H1 (cell line): ENCODE measurements around the gene ATG2B. TPM values are rescaled to one million over a fixed set of nuclear protein-coding genes. Genes with fewer than 3 reads are reported as not detected.

Experiments used
- CTCF ChIA-PET: fragments of 300-600 bp; sonication (Branson Sonifier 250); formaldehyde crosslinking; loops from one replicate; lab custom pipeline; 2021; ENCODE audit not compliant: partially characterized antibody; lab: Charles Lee
- POLR2A ChIA-PET: fragments of 300-600 bp; sonication (Branson Sonifier 250); formaldehyde crosslinking; loops from one replicate; lab custom pipeline; 2021; ENCODE audit warnings: inconsistent platforms; ENCODE audit not compliant: partially characterized antibody; lab: Charles Lee
- DNase-seq, 2 experiments: peaks; one replicate each; pipeline versions ENCODE4 v3.0.0 to v3.0.0-alpha.2; 2010 to 2022; ENCODE audit warnings: low spot score in 2 of 2, low read depth in 1 of 2, mixed read lengths in 1 of 2
- FAIRE-seq: peaks from 2 replicates; lab custom pipeline; 2011; peaks lifted over from hg19 to GRCh38; lab: Jason Lieb, UNC
- H2AFZ ChIP-seq: 2 replicates; pipeline ENCODE4 v1.8.1; 2012; ENCODE audit warnings: low read length, inconsistent platforms
- H2AK5ac ChIP-seq: 2 replicates; pipeline ENCODE4 v1.6.1; 2013; ENCODE audit warnings: low read depth, low read length
- H2BK120ac ChIP-seq: replicated peaks from 2 replicates; pipeline ENCODE3; 2013; ENCODE audit warnings: low read depth, low read length, inconsistent platforms
- H2BK12ac ChIP-seq: 2 replicates; pipeline ENCODE4 v1.6.1; 2013; ENCODE audit warnings: low read depth, low read length
- H2BK15ac ChIP-seq: 2 replicates; pipeline ENCODE4 v1.6.1; 2013; ENCODE audit warnings: low read length
- H2BK20ac ChIP-seq: 2 replicates; pipeline ENCODE4 v1.6.1; 2013; ENCODE audit warnings: low read length
- H2BK5ac ChIP-seq: 2 replicates; pipeline ENCODE4 v1.6.1; 2013; ENCODE audit warnings: low read depth, low read length
- H3K14ac ChIP-seq: 2 replicates; pipeline ENCODE4 v1.6.1; 2013; ENCODE audit warnings: inconsistent platforms; ENCODE audit not compliant: insufficient read length
- H3K18ac ChIP-seq: 2 replicates; pipeline ENCODE4 v1.6.1; 2013; ENCODE audit warnings: low read length; ENCODE audit errors: extremely low read depth
- H3K23ac ChIP-seq: 2 replicates; pipeline ENCODE4 v1.6.1; 2013; ENCODE audit warnings: inconsistent platforms; ENCODE audit not compliant: insufficient read length
- H3K23me2 ChIP-seq: 2 replicates; pipeline ENCODE4 v1.6.1; 2013; ENCODE audit warnings: low read depth, low read length
- H3K27ac ChIP-seq: 2 replicates; pipeline ENCODE4 v1.6.1; 2011; ENCODE audit warnings: low read depth, low read length, inconsistent platforms
- H3K27me3 ChIP-seq, 4 experiments: replicated peaks in 1 of 4; 1 replicate in 1 of 4; 2 replicates in 3 of 4; pipeline versions ENCODE4 v1.6.1 to v1.8.1; 2011 to 2013; ENCODE audit warnings: low read length in 3 of 4, mild to moderate bottlenecking in 3 of 4, inconsistent platforms in 2 of 4, mixed read lengths in 2 of 4, moderate library complexity in 1 of 4; ENCODE audit not compliant: control insufficient read depth in 3 of 4, insufficient read depth in 3 of 4; ENCODE audit errors: extremely low read depth in 1 of 4
- H3K36me3 ChIP-seq, 4 experiments: 2 replicates each; pipeline versions ENCODE4 v1.6.1 to v1.8.1; 2011 to 2013; ENCODE audit warnings: mild to moderate bottlenecking in 4 of 4, low read length in 3 of 4, moderate library complexity in 2 of 4, control low read depth in 1 of 4, inconsistent platforms in 1 of 4; ENCODE audit not compliant: insufficient read depth in 4 of 4, control insufficient read depth in 2 of 4
- H3K4ac ChIP-seq: replicated peaks from 2 replicates; pipeline ENCODE3; 2013; ENCODE audit warnings: low read length, low read depth, mixed read lengths, inconsistent platforms; ENCODE audit not compliant: insufficient read length
- H3K4me1 ChIP-seq, 4 experiments: replicated peaks in 1 of 4; 1 replicate in 1 of 4; 2 replicates in 3 of 4; pipeline versions ENCODE4 v1.6.1 to v1.8.1; 2011 to 2013; ENCODE audit warnings: low read length in 3 of 4, inconsistent platforms in 2 of 4, mixed read lengths in 1 of 4; ENCODE audit not compliant: insufficient read depth in 4 of 4, control insufficient read depth in 3 of 4
- H3K4me2 ChIP-seq, 2 experiments: 2 replicates each; pipeline versions ENCODE4 v1.6.1 to v1.8.1; 2011 to 2013; ENCODE audit warnings: low read depth in 2 of 2, low read length in 2 of 2, control low read depth in 1 of 2, inconsistent platforms in 1 of 2, mild to moderate bottlenecking in 1 of 2; ENCODE audit not compliant: insufficient read depth in 1 of 2
- H3K4me3 ChIP-seq, 4 experiments: fragments of 200-600, 300-600 bp in 1 of 4; sonication (generic), shearing (Covaris generic), sonication (Bioruptor Twin) in 1 of 4; 2 replicates each; pipeline versions ENCODE4 v1.5.1 to v1.8.1; 2011 to 2016; ENCODE audit warnings: low read length in 4 of 4, low read depth in 3 of 4, control low read depth in 2 of 4, inconsistent platforms in 2 of 4, mild to moderate bottlenecking in 2 of 4, mixed read lengths in 1 of 4, moderate library complexity in 1 of 4; ENCODE audit not compliant: insufficient read depth in 2 of 4; ENCODE audit errors: extremely low read depth in 1 of 4
- H3K56ac ChIP-seq: replicated peaks from 2 replicates; pipeline ENCODE3; 2013; ENCODE audit warnings: low read depth, mild to moderate bottlenecking, mixed read lengths, low read length, inconsistent platforms; ENCODE audit not compliant: insufficient read length
- H3K79me1 ChIP-seq: 2 replicates; pipeline ENCODE4 v1.6.1; 2013; ENCODE audit warnings: low read depth, low read length, control low read depth
- H3K79me2 ChIP-seq, 2 experiments: 2 replicates each; pipeline versions ENCODE4 v1.6.1 to v1.8.1; 2012 to 2013; ENCODE audit warnings: low read length in 2 of 2, mild to moderate bottlenecking in 2 of 2, inconsistent platforms in 1 of 2; ENCODE audit not compliant: insufficient read depth in 2 of 2, control insufficient read depth in 1 of 2
- H3K9ac ChIP-seq, 4 experiments: replicated peaks in 1 of 4; 1 replicate in 1 of 4; 2 replicates in 3 of 4; pipeline versions ENCODE4 v1.6.1 to v1.8.1; 2011 to 2013; ENCODE audit warnings: low read depth in 3 of 4, low read length in 3 of 4, control low read depth in 2 of 4, mild to moderate bottlenecking in 2 of 4, moderate library complexity in 2 of 4, inconsistent platforms in 1 of 4; ENCODE audit errors: extremely low read depth in 1 of 4
- H3K9me3 ChIP-seq, 2 experiments: 2 replicates each; pipeline versions ENCODE4 v1.6.1 to v1.8.1; 2012 to 2013; ENCODE audit warnings: mild to moderate bottlenecking in 2 of 2, moderate library complexity in 2 of 2, control low read depth in 1 of 2, inconsistent platforms in 1 of 2, low read depth in 1 of 2, low read length in 1 of 2, mixed read lengths in 1 of 2; ENCODE audit not compliant: insufficient read depth in 2 of 2
- H4K20me1 ChIP-seq, 2 experiments: replicated peaks in 1 of 2; 2 replicates each; pipeline versions ENCODE3 to v1.8.1; 2011 to 2013; ENCODE audit warnings: inconsistent platforms in 2 of 2, low read length in 2 of 2, mild to moderate bottlenecking in 1 of 2; ENCODE audit not compliant: insufficient read depth in 2 of 2, control insufficient read depth in 1 of 2
- H4K5ac ChIP-seq: 2 replicates; pipeline ENCODE4 v1.6.1; 2013; ENCODE audit warnings: low read length, low read depth, mixed read lengths, inconsistent platforms; ENCODE audit not compliant: insufficient read length
- H4K8ac ChIP-seq: 2 replicates; pipeline ENCODE4 v1.8.0; 2013; ENCODE audit warnings: mild to moderate bottlenecking, moderate library complexity, low read length, inconsistent platforms; ENCODE audit not compliant: insufficient read depth; ENCODE audit errors: extremely low read depth
- H4K91ac ChIP-seq: replicated peaks from 2 replicates; pipeline ENCODE3; 2013; ENCODE audit warnings: low read length, mixed read lengths, inconsistent platforms; ENCODE audit not compliant: insufficient read length
- CEBPB ChIP-seq: IDR thresholded peaks from 2 replicates; pipeline ENCODE4 v1.6.1; 2012; ENCODE audit warnings: low read depth, low read length
- HDAC2 ChIP-seq, 2 experiments: fragments of 300-600 bp in 1 of 2; sonication (generic) in 1 of 2; IDR thresholded peaks; 2 replicates each; pipeline ENCODE4 v1.6.1; 2011 to 2012; ENCODE audit warnings: low read depth in 2 of 2, low read length in 2 of 2, mild to moderate bottlenecking in 2 of 2, moderate library complexity in 2 of 2, borderline replicate concordance in 1 of 2, inconsistent platforms in 1 of 2
- JUN ChIP-seq: IDR thresholded peaks from 2 replicates; pipeline ENCODE4 v1.6.1; 2011; ENCODE audit warnings: low read depth, mild to moderate bottlenecking, improper control_type of control experiment, low read length
- PHF8 ChIP-seq: fragments of 200-600 bp; sonication (generic); conservative IDR thresholded peaks from 2 replicates; pipeline ENCODE4 v1.7.1; 2012; ENCODE audit warnings: low read depth, mild to moderate bottlenecking, inconsistent platforms, low read length, moderate library complexity
- POLR2A ChIP-seq, 2 experiments: IDR thresholded peaks; 1 replicate in 1 of 2; 2 replicates in 1 of 2; pipeline ENCODE4 v1.6.1; 2011; ENCODE audit warnings: low read depth in 2 of 2, low read length in 2 of 2, mild to moderate bottlenecking in 2 of 2; ENCODE audit errors: control extremely low read depth in 1 of 2
- POLR2AphosphoS5 ChIP-seq: IDR thresholded peaks from 2 replicates; pipeline ENCODE4 v1.6.1; 2011; ENCODE audit warnings: low read depth, low read length
- RBBP5 ChIP-seq: IDR thresholded peaks from 2 replicates; pipeline ENCODE4 v1.7.1; 2012; ENCODE audit warnings: low read depth, mild to moderate bottlenecking, inconsistent platforms, low read length, moderate library complexity, borderline replicate concordance
- RNF2 ChIP-seq: fragments of 200-900, 300-1000 bp; sonication (generic); IDR thresholded peaks from 2 replicates; pipeline ENCODE4 v1.7.1; 2016; ENCODE audit warnings: borderline replicate concordance, low read depth, mild to moderate bottlenecking, antibody characterized with exemption, low read length; ENCODE audit not compliant: poor library complexity, severe bottlenecking; ENCODE audit errors: missing control alignments
- RXRA ChIP-seq: IDR thresholded peaks from 2 replicates; pipeline ENCODE4 v1.6.1; 2011; ENCODE audit warnings: low read depth, mild to moderate bottlenecking, low read length, moderate library complexity; ENCODE audit not compliant: insufficient read depth
- SIN3A ChIP-seq, 2 experiments: IDR thresholded peaks in 1 of 2; conservative IDR thresholded peaks in 1 of 2; 2 replicates each; pipeline ENCODE4 v1.6.1; 2011 to 2012; ENCODE audit warnings: low read length in 2 of 2, improper control_type of control experiment in 1 of 2, low read depth in 1 of 2, mild to moderate bottlenecking in 1 of 2
- SIRT6 ChIP-seq: IDR thresholded peaks from one replicate; pipeline ENCODE4 v1.7.1; 2012; ENCODE audit warnings: low read length, inconsistent platforms
- SP2 ChIP-seq: IDR thresholded peaks from 2 replicates; pipeline ENCODE4 v1.6.1; 2012; ENCODE audit warnings: mild to moderate bottlenecking, low read length, inconsistent platforms
- TBP ChIP-seq: IDR thresholded peaks from 2 replicates; pipeline ENCODE4 v1.6.1; 2011; ENCODE audit warnings: low read depth, low read length, improper control_type of control experiment
- YY1 ChIP-seq: IDR thresholded peaks from 2 replicates; pipeline ENCODE4 v1.6.1; 2011; ENCODE audit warnings: low read depth, mild to moderate bottlenecking, low read length
- WGBS, 2 experiments: shearing (Covaris generic) in 1 of 2; methylation state at CpG; one replicate each; pipeline versions ENCODE4 v1.1.6 to v1.1.7; 2013 to 2015; ENCODE audit warnings: low lambda C conversion rate in 2 of 2, mixed read lengths in 2 of 2, inconsistent platforms in 1 of 2, low coverage in 1 of 2, missing lambda C conversion rate in 1 of 2; ENCODE audit not compliant: insufficient replicate concordance in 2 of 2, insufficient coverage in 1 of 2, insufficient read length in 1 of 2; ENCODE audit errors: extremely low coverage in 1 of 2, missing lambda C conversion rate in 1 of 2; 5-methylcytosine and 5-hydroxymethylcytosine counted together
- polyA plus RNA-seq, 7 experiments: library from polyadenylated mRNA; depleted of rRNA in 3 of 7; stranded (reverse) in 5 of 7; unstranded in 2 of 7; fragments of >200 nt in 5 of 7; fragments of 200-250 nt in 2 of 7; gene quantifications; 1 replicate in 5 of 7; 2 replicates in 1 of 7; 4 replicates in 1 of 7; pipeline versions ENCODE4 v1.2.1 to v1.2.3, GENCODE V29; 2011 to 2013; ENCODE audit warnings: missing spikeins in 2 of 7, mixed read lengths in 2 of 7
- total RNA-seq: library from RNA; stranded (reverse); fragmentation: NEBNext Ultra II Directional; extraction: Animal tissue kit (Norgen Biotek cat#: 25700); gene quantifications from 2 replicates; pipeline ENCODE4 v1.2.1, GENCODE V29; 2021

Gene ATG2B
- total and polyA plus RNA-seq, 2 of the 8 experiments (the other 6 are each of a cell fraction or from before 2014, with no cell fraction given), result 4.6 to 14.4 TPM

GRCh38 chr14:96303981-96304380 lies 59.2 kb downstream of the ATG2B start:
- CTCF ChIA-PET, result interaction anchor here (0.8 to 2.3 kb wide), 12 partner anchors 9 to 683 kb away, joined by 3 to 9 read pairs (median 4); no protein-coding TSS in a partner anchor
- FAIRE-seq, result no peak
- TF ChIP-seq HDAC2 (IDR thresholded peaks at IDR 0.05; ENCODE audit: borderline replicate concordance in 1 of 2, low read depth in 2 of 2, low read length in 2 of 2), result no peak
- TF ChIP-seq PHF8, result no peak
- TF ChIP-seq SIN3A (conservative IDR thresholded peaks at IDR 0.05 in 1 of 2, IDR thresholded peaks at IDR 0.05 in 1 of 2; ENCODE audit: low read depth in 1 of 2, low read length in 2 of 2), result no peak
- TF ChIP-seq JUN, result no peak
- TF ChIP-seq RXRA, result no peak
- no peak for TF ChIP-seq CEBPB
- TF ChIP-seq POLR2A (IDR thresholded peaks at IDR 0.05; ENCODE audit: control extremely low read depth in 1 of 2, low read depth in 2 of 2, low read length in 2 of 2), result no peak
- TF ChIP-seq YY1, result no peak
- no peak for TF ChIP-seq POLR2AphosphoS5
- TF ChIP-seq SIRT6, result no peak
- no peak for TF ChIP-seq TBP
- no peak for TF ChIP-seq RBBP5
- TF ChIP-seq SP2, result no peak
- no peak for TF ChIP-seq RNF2

More at GRCh38 chr14:96303981-96304380, 59.2 kb downstream of the ATG2B start:
- Histone ChIP-seq H3K4me2 (no peak overlapping the region), H3K79me1 (no peaks in the 10 kb centered on the region), H4K91ac (no peak overlapping the region), H3K9ac (no peak overlapping the region), H4K8ac (no peak overlapping the region), H3K4me1 (no peaks in the 10 kb centered on the region), H2AK5ac (no peak overlapping the region), H3K9me3 (no peaks in the 10 kb centered on the region), H4K20me1 (no peaks in the 10 kb centered on the region), H2BK120ac (no peak overlapping the region), H3K23me2 (no peaks in the 10 kb centered on the region; the same call in 1 of the 2 replicates), H3K14ac (no peak overlapping the region), H3K36me3 (peaks cover 0 to 11% (median 5%) of the 10 kb centered on the region in 4 experiments; a peak in 5 of 8 replicates), H2BK12ac (no peak overlapping the region), H3K23ac (no peak overlapping the region), H2BK5ac (no peak overlapping the region), H3K56ac (no peak overlapping the region), H4K5ac (no peak overlapping the region), H3K27me3 (no peaks in the 10 kb centered on the region), H2BK15ac (no peak overlapping the region), H3K27ac (no peak overlapping the region), H3K4me3 (no peak overlapping the region), H2BK20ac (no peak overlapping the region), H3K18ac (no peak overlapping the region), H2AFZ (no peak overlapping the region), H3K79me2 (no peaks in the 10 kb centered on the region), H3K4ac (no peak overlapping the region)
- POLR2A ChIA-PET, result no interaction called here
- no peak for DNase-seq
- WGBS, 2 experiments, result 96% methylated on average over 3 of the region's 3 CpGs; no CpG with 5 or more reads in 1 of the 2 experiments
